Panc1 (cell line): ENCODE data around the gene IQGAP1. TPM values are rescaled to one million over a fixed set of nuclear protein-coding genes. Genes with fewer than 3 reads are reported as not detected.
"Not testable (repeated sequence)": the region's sequence is repeated elsewhere in the genome, so short reads cannot be mapped to it uniquely, and the experiment has no call there.

ENCODE experiments used
- ATAC-seq: fragments of 200-7000 bp; cut with Tn5 transposase; 2 replicates; pipeline ENCODE4 v1.9.1; 2020; ENCODE audit warnings: mild to moderate bottlenecking, moderate library complexity
- BruUV-seq: library from RNA; stranded (reverse); fragments of 400-500 nt; replicated peaks from 2 replicates; lab custom pipeline; 2021; lab: Mats Ljungman, UMichigan
- CTCF ChIA-PET: fragments of 300-600 bp; sonication (Branson Sonifier 250); formaldehyde crosslinking; loops from one replicate; lab custom pipeline; 2022; ENCODE audit warnings: antibody characterized with exemption; lab: Charles Lee
- POLR2A ChIA-PET: fragments of 300-600 bp; sonication (Branson Sonifier 250); formaldehyde crosslinking; loops from one replicate; lab custom pipeline; 2022; ENCODE audit warnings: antibody characterized with exemption; lab: Charles Lee
- DNase-seq: peaks from one replicate; pipeline ENCODE4 v3.0.0-alpha.2; 2010; ENCODE audit warnings: low read depth, low spot score
- H3K27ac ChIP-seq: 2 replicates; pipeline ENCODE4 v1.5.1; 2011; ENCODE audit warnings: mild to moderate bottlenecking, low read length, inconsistent platforms
- H3K27me3 ChIP-seq: fragments of 200-500 bp; sonication (Bioruptor generic); 2 replicates; pipeline ENCODE4 v1.6.0; 2014; ENCODE audit warnings: low read length, inconsistent platforms; ENCODE audit not compliant: control insufficient read depth, insufficient read depth
- H3K36me3 ChIP-seq: fragments of 200-500 bp; sonication (Bioruptor generic); 2 replicates; pipeline ENCODE4 v1.5.1; 2014; ENCODE audit warnings: inconsistent platforms, mild to moderate bottlenecking, low read length, moderate library complexity; ENCODE audit not compliant: control insufficient read depth, insufficient read depth
- H3K4me1 ChIP-seq: 2 replicates; pipeline ENCODE4 v1.5.1; 2011; ENCODE audit warnings: inconsistent platforms, mild to moderate bottlenecking, low read length, moderate library complexity; ENCODE audit not compliant: control insufficient read depth, insufficient read depth
- H3K4me3 ChIP-seq, 2 experiments: 2 replicates each; pipeline ENCODE4 v1.5.1; 2011 to 2012; ENCODE audit warnings: low read depth in 2 of 2, low read length in 2 of 2, mild to moderate bottlenecking in 2 of 2, inconsistent platforms in 1 of 2, moderate library complexity in 1 of 2
- H3K9me3 ChIP-seq: fragments of 200-500 bp; sonication (Bioruptor generic); 2 replicates; pipeline ENCODE4 v1.5.1; 2014; ENCODE audit warnings: low read depth, mild to moderate bottlenecking, inconsistent platforms, low read length, moderate library complexity; ENCODE audit not compliant: control insufficient read depth, insufficient read depth
- POLR2AphosphoS5 ChIP-seq: IDR thresholded peaks from 2 replicates; pipeline ENCODE4 v1.6.1; 2012; ENCODE audit warnings: mild to moderate bottlenecking, low read depth, low read length, moderate library complexity
- SIN3A ChIP-seq: IDR thresholded peaks from 2 replicates; pipeline ENCODE4 v1.6.1; 2012; ENCODE audit warnings: low read depth, mild to moderate bottlenecking, low read length, moderate library complexity, borderline replicate concordance; ENCODE audit not compliant: insufficient read depth
- TCF7L2 ChIP-seq: IDR thresholded peaks from 2 replicates; pipeline ENCODE4 v1.6.1; 2011; ENCODE audit warnings: mild to moderate bottlenecking, low read depth, low read length, inconsistent platforms
- in situ Hi-C: cut with HindIII; loops from 2 replicates; pipeline ENCODE4 v1.10.0; 2016; ENCODE audit warnings: low sequenced_read_pairs, low pct_unique_long_range_greater_than_20kb
- intact Hi-C: fragments of 100-400 bp; cut with micrococcal nuclease; formaldehyde crosslinking; loops from one replicate; pipeline ENCODE4 v1.10.0; 2022; ENCODE audit not compliant: unreplicated experiment
- total RNA-seq: library from RNA; stranded (reverse); gene quantifications from one replicate; pipeline ENCODE4 v1.2.1, GENCODE V29; 2021; ENCODE audit not compliant: unreplicated experiment
- TF ChIP-seq, protein P1 (sequence below): fragments of 450-650 bp; IDR thresholded peaks from 2 replicates; pipeline ENCODE4 v1.5.1; 2017; ENCODE audit warnings: mild to moderate bottlenecking
- TF ChIP-seq, protein P2 (sequence below), 2 experiments: IDR thresholded peaks; 2 replicates each; pipeline ENCODE4 v1.6.1; 2011 to 2012; ENCODE audit warnings: low read depth in 2 of 2, control low read depth in 1 of 2, low read length in 1 of 2, mild to moderate bottlenecking in 1 of 2, moderate library complexity in 1 of 2; ENCODE audit not compliant: insufficient read depth in 1 of 2

Gene IQGAP1
- total RNA-seq, 1 experiment from 2014 or later = 228 TPM

DNA sequence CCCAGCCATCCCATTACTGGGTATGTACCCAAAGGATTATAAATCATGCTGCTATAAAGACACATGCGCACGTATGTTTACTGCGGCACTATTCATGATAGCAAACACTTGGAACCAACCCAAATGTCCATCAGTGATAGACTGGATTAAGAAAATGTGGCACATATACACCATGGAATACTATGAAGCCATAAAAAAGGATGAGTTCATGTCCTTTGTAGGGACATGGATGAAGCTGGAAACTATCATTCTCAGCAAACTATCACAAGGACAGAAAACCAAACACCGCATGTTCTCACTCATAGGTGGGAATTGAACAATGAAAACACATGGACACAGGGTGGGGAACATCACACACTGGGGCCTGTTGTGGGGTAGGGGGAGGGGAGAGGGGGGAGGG lies 22.3 kb downstream of the IQGAP1 start:
- H3K4me3 ChIP-seq, BruUV-seq, CTCF ChIA-PET, H3K27ac ChIP-seq, DNase-seq, POLR2A ChIA-PET, H3K36me3 ChIP-seq, H3K27me3 ChIP-seq, ATAC-seq, in situ Hi-C loops, intact Hi-C loops, H3K9me3 ChIP-seq: not testable (repeated sequence)
- H3K4me1 ChIP-seq = peaks cover 68% of the 10 kb centered on the region

DNA sequence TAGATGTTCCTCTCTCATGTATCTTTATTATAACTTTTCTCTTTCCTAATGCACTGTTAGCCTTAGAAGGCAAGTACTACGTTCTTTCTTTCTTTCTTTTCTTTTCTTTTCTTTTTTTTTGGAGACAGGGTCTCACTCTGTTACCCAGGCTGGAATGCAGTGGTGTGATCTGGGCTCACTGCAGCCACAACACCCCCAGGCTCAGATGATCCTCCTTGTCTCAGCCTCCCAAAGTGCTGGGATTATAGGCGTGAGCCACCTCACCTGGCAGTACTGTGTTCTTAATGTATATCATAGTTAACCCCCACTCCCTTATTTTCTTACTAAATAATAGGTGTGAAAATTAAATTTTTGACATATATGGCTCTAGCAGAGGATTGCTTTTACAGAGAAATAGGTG lies 23.1 kb downstream of the IQGAP1 start:
- no peak overlapping the region for H3K4me3 ChIP-seq
- intact Hi-C loops (no loop called here), in situ Hi-C loops (no loop called here)
- no peak for ATAC-seq
- H3K27me3 ChIP-seq = no peaks in the 10 kb centered on the region
- no TSS peak for BruUV-seq
- peak overlapping the region; percentile 88 for H3K27ac ChIP-seq
- POLR2A ChIA-PET = interaction anchor here (1.3 kb wide), 1 partner anchor 9 kb away, joined by 4 read pairs; no protein-coding TSS in a partner anchor
- CTCF ChIA-PET = no interaction called here
- DNase-seq = no peak
- H3K36me3 ChIP-seq = no peaks in the 10 kb centered on the region
- TF ChIP-seq, protein P1, sequence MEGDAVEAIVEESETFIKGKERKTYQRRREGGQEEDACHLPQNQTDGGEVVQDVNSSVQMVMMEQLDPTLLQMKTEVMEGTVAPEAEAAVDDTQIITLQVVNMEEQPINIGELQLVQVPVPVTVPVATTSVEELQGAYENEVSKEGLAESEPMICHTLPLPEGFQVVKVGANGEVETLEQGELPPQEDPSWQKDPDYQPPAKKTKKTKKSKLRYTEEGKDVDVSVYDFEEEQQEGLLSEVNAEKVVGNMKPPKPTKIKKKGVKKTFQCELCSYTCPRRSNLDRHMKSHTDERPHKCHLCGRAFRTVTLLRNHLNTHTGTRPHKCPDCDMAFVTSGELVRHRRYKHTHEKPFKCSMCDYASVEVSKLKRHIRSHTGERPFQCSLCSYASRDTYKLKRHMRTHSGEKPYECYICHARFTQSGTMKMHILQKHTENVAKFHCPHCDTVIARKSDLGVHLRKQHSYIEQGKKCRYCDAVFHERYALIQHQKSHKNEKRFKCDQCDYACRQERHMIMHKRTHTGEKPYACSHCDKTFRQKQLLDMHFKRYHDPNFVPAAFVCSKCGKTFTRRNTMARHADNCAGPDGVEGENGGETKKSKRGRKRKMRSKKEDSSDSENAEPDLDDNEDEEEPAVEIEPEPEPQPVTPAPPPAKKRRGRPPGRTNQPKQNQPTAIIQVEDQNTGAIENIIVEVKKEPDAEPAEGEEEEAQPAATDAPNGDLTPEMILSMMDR = no peak
- peaks cover 59% of the 10 kb centered on the region for H3K4me1 ChIP-seq
- no peaks in the 10 kb centered on the region for H3K9me3 ChIP-seq

DNA sequence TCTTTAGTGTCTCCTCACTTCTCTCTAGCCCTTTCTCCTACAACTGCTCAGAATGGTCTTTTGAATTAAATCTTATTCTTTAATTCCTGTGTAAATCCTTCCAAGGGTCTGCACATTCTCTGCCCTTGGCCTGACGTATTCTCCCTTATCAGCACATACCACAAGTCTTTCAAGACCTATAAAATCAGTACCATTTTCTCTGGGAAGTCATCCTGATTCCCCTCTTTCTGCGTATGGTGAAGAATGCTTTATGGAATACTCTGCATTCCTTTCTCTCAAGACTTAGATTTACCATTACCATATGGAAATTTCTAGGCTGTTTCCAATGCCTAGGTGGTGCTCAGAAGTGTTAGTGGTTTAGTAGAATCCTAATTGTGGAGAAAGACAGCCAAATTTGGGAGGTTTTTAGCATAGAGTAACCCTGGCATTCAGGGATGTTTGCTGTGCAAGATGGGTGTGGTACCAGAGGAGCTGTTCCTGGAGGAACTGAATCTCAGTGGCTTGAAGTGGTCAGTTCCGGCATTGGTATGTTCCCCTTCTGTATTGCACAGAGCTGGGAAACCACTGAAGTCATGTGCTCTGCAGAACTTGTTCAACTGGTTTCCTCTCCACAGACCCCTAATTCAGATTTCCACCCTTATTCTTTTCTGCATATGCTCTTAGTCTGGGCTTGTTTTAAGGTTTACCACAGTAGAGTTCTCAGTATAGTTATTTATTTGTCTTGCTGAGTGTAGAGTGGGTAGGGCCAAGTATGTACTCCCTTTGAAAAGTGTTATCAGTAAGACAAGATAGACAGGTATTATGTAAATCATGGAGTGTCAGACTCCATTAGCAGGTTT lies 24.5 kb downstream of the IQGAP1 start:
- Histone ChIP-seq H3K4me1 (peaks cover 48% of the 10 kb centered on the region), H3K4me3 (no peak overlapping the region; a peak in 1 of 4 replicates), H3K36me3 (no peaks in the 10 kb centered on the region), H3K27ac (peak overlapping the region; percentile 88), H3K9me3 (no peaks in the 10 kb centered on the region), H3K27me3 (no peaks in the 10 kb centered on the region)
- DNase-seq (no peak), ATAC-seq (peak; percentile 85)
- POLR2A ChIA-PET = interaction anchor here (0.6 to 1.3 kb wide), 3 partner anchors 10 to 91 kb away, joined by 4 to 5 read pairs (median 4); partner anchors contain the start of gene IQGAP1
- CTCF ChIA-PET = no interaction called here
- BruUV-seq = no TSS peak
- no peak for TF ChIP-seq TCF7L2
- TF ChIP-seq SIN3A = no peak
- TF ChIP-seq POLR2AphosphoS5 = no peak
- TF ChIP-seq, protein P2, sequence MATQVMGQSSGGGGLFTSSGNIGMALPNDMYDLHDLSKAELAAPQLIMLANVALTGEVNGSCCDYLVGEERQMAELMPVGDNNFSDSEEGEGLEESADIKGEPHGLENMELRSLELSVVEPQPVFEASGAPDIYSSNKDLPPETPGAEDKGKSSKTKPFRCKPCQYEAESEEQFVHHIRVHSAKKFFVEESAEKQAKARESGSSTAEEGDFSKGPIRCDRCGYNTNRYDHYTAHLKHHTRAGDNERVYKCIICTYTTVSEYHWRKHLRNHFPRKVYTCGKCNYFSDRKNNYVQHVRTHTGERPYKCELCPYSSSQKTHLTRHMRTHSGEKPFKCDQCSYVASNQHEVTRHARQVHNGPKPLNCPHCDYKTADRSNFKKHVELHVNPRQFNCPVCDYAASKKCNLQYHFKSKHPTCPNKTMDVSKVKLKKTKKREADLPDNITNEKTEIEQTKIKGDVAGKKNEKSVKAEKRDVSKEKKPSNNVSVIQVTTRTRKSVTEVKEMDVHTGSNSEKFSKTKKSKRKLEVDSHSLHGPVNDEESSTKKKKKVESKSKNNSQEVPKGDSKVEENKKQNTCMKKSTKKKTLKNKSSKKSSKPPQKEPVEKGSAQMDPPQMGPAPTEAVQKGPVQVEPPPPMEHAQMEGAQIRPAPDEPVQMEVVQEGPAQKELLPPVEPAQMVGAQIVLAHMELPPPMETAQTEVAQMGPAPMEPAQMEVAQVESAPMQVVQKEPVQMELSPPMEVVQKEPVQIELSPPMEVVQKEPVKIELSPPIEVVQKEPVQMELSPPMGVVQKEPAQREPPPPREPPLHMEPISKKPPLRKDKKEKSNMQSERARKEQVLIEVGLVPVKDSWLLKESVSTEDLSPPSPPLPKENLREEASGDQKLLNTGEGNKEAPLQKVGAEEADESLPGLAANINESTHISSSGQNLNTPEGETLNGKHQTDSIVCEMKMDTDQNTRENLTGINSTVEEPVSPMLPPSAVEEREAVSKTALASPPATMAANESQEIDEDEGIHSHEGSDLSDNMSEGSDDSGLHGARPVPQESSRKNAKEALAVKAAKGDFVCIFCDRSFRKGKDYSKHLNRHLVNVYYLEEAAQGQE (IDR thresholded peaks at IDR 0.05; ENCODE audit: insufficient read depth in 1 of 2, low read depth in 2 of 2, low read length in 1 of 2) = no peak
- TF ChIP-seq, protein P1 = no peak
- intact Hi-C loops = no loop called here
- in situ Hi-C loops = no loop called here
